Measurements from ENCODE around the gene YOD1. TPM values are rescaled to one million over a fixed set of nuclear protein-coding genes. Genes with fewer than 3 reads are reported as not detected.

Gene YOD1
- polyA plus RNA-seq, 1 donor from 2014 or later = 9.3 TPM

- Histone ChIP-seq H3K4me2 (ENCODE audit: low read length) (no peak overlapping the region), H2AFZ (ENCODE audit: low read depth, low read length) (no peak overlapping the region)
Measured at GRCh38 chr1:207034208-207034607, 16.8 kb downstream of the YOD1 start.

GRCh38 chr1:207033302-207033701 is 17.7 kb downstream of the YOD1 start:
- no peaks in the 10 kb centered on the region for H3K9me3 ChIP-seq (ENCODE audit: low read length)
- H3K79me2 ChIP-seq (replicated peaks; ENCODE audit: insufficient read depth, low read length) = no peaks in the 10 kb centered on the region
- no peak overlapping the region for H3K27ac ChIP-seq (ENCODE audit: low read length)
- no peak overlapping the region for H2AFZ ChIP-seq (ENCODE audit: low read depth, low read length)
- no peaks in the 10 kb centered on the region for H4K20me1 ChIP-seq (ENCODE audit: insufficient read depth)
- no peak for TF ChIP-seq RAD21 (conservative IDR thresholded peaks at IDR 0.05)
- no peak for TF ChIP-seq REST (IDR thresholded peaks at IDR 0.05; ENCODE audit: borderline replicate concordance)
- H3K4me2 ChIP-seq (ENCODE audit: low read length) = no peak overlapping the region
- H3K27me3 ChIP-seq (ENCODE audit: insufficient read depth, low read depth, low read length) = no peaks in the 10 kb centered on the region
- H3F3A ChIP-seq (ENCODE audit: insufficient read depth, low read length, poor library complexity, severe bottlenecking) = no peaks in the 10 kb centered on the region
- H3K9me2 ChIP-seq (ENCODE audit: insufficient read depth, low read length) = no peaks in the 10 kb centered on the region
- H3K9ac ChIP-seq (ENCODE audit: low read length) = no peak overlapping the region
- H3K4me3 ChIP-seq (ENCODE audit: low read length) = no peak overlapping the region
- no peaks in the 10 kb centered on the region for H3K36me3 ChIP-seq (ENCODE audit: insufficient read depth, low read length)

More at GRCh38 chr1:207034208-207034607, 16.8 kb downstream of the YOD1 start:
- Histone ChIP-seq H4K20me1 (ENCODE audit: insufficient read depth) (no peaks in the 10 kb centered on the region), H3K9ac (ENCODE audit: low read length) (no peak overlapping the region), H3K79me2 (replicated peaks; ENCODE audit: insufficient read depth, low read length) (no peaks in the 10 kb centered on the region), H3K9me3 (ENCODE audit: low read length) (no peaks in the 10 kb centered on the region), H3K9me2 (ENCODE audit: insufficient read depth, low read length) (no peaks in the 10 kb centered on the region), H3K4me3 (ENCODE audit: low read length) (no peak overlapping the region), H3K27me3 (ENCODE audit: insufficient read depth, low read depth, low read length) (no peaks in the 10 kb centered on the region), H3K27ac (ENCODE audit: low read length) (no peak overlapping the region), H3K36me3 (ENCODE audit: insufficient read depth, low read length) (no peaks in the 10 kb centered on the region), H3F3A (ENCODE audit: insufficient read depth, low read length, poor library complexity, severe bottlenecking) (no peaks in the 10 kb centered on the region)
- TF ChIP-seq RAD21 (conservative IDR thresholded peaks at IDR 0.05) (no peak), TAF1 (IDR thresholded peaks at IDR 0.05; ENCODE audit: low read depth) (no peak), EZH2 (IDR thresholded peaks at IDR 0.05; ENCODE audit: borderline replicate concordance, insufficient read depth, low read length, poor library complexity, severe bottlenecking) (no peak), POLR2AphosphoS5 (IDR thresholded peaks at IDR 0.05) (no peak), SMC3 (conservative IDR thresholded peaks at IDR 0.05; ENCODE audit: poor library complexity) (no peak), EP300 (conservative IDR thresholded peaks at IDR 0.05; ENCODE audit: poor library complexity, severe bottlenecking) (no peak), CTCF (IDR thresholded peaks at IDR 0.05; ENCODE audit: poor library complexity, severe bottlenecking) (no peak), MXI1 (conservative IDR thresholded peaks at IDR 0.05; ENCODE audit: poor library complexity, severe bottlenecking) (no peak), REST (IDR thresholded peaks at IDR 0.05; ENCODE audit: borderline replicate concordance) (no peak)

Data from neural cell (in vitro differentiated cells).